Smooth muscle cell of the brain vasculature (primary cell): Measurements from ENCODE around the gene COMTD1.
A peak's percentile ranks its signal among the peaks of the same experiment; 100 is the strongest.

Experiments used
- DNase-seq: peaks from one replicate; pipeline ENCODE4 v3.0.0-alpha.2; 2012; ENCODE audit warnings: low read depth, low spot score

COMTD1 gene

GRCh38 chr10:75245354-75246250 lies 9.8 kb upstream of the COMTD1 start:
- no peak for DNase-seq

DNA sequence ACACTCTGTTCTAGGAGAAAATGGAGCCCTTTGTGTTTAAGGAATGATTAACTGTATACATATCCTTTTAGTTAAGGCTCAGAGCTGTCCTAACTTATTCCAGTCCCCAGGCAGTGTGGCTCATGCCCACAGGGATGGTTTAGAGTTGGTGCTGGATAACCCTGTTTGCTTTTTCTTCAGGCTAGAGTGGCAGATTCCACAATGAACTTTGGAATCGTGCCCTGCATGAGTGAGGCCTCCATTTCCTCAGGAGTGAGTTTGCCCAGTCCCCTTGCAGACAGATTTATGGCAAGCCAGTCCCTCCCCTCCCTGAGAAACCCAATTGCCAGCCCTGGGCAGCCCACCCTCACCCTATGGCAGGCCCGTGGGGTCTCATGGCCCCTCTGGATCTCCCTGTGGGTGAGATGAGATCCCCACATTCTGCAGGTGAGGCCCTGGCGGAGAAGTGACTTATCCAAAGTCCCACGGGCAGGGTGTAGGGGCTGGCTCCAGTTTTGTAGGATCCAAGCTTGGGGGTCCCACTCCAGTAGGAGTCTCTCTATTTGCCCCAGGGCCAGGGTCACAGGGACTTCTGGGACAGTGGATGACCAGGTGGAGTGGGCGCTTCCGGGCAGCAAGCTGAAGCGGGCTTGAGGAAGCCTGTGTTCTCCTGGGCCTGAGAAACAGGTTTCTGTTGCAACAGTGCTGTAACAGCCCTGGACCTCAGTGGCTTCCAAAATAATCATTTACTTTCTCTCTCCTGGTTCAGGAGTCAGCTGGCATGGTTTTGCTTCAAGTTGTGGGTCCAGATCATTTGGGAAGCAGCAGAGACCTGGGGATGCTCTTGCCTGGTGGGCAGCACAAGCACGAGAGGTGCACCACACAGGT lies 9.0 kb upstream of the COMTD1 start:
- no peak for DNase-seq

GRCh38 chr10:75243426-75243825 lies 7.7 kb upstream of the COMTD1 start:
- no peak for DNase-seq

- DNase-seq = no peak
Observed at GRCh38 chr10:75240329-75241076, 4.7 kb upstream of the COMTD1 start.

DNA sequence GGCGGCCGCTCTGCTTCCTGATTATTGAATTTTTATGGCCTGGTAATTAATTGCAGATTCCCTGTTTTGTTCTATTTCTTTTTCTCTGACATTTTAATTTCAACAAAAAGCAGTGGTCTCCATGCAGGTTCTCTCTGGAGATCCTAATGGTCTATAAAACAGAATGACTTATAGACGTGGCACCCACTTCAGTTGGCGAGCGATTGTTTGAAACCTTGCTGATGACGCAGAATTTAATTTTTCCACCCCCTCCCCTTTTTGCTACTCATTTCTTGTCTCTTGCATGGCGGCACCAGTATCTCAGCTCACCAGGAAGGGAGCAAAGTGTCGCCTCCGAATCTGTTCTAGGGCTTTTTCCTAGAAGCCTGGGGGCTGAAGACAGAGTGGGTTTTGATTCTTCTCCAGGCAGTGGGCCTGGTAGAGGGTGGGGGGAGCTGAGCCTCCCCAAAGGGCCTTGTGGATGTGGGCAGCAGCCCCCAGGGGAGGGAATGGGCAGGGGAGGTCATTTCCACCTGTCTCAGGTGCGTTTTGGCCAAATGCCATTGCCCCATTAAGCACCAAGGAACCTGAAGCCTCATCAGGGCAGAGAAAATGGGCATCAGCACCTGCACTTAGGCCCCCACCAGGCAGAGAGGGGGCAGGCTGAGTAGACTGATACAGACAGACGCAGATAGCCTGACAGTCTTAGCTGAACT lies 3.5 kb upstream of the COMTD1 start:
- DNase-seq = no peak

- DNase-seq = no peak
Observed at GRCh38 chr10:75238182-75239095, 2.7 kb upstream of the COMTD1 start.

- DNase-seq = no peak
Observed at GRCh38 chr10:75236178-75236825, 545 bp upstream of the COMTD1 start.

- no peak for DNase-seq
Observed at GRCh38 chr10:75234683-75235374, 928 bp downstream of the COMTD1 start.

- peak; percentile 68 for DNase-seq
Observed at GRCh38 chr10:75234017-75234682, 1.6 kb downstream of the COMTD1 start.

DNA sequence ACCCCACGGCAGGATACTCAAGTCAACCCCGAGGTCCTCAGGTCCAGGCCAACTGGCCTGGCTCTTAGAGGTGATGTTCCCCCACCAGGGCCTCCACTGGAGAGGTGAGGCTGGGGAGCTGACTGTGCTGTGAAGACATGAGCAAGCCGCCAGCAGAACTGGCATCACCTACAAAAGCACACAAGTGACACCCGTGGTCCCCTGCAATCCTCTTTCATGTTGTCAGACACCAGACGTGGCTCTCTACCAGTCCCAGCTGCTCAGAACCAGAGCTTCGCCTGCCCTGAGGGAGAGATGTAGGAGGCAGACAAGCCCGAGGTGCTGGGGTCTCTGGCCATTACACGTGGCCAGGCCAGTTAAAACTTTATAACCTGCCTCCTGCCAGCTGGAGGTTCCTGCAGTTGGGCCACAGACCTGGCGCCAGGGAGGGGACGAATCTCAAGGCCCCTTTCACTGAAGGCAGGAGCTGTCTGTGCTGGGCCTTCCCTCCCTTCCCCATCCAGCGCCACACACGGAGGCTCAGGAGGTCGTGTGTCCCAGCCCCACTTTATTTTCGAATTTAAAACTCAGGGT lies 2.2 kb downstream of the COMTD1 start:
- DNase-seq = no peak

GRCh38 chr10:75231672-75232581 lies 3.8 kb downstream of the COMTD1 start:
- no peak for DNase-seq

GRCh38 chr10:75230600-75231038 lies 5.1 kb downstream of the COMTD1 start:
- peak; percentile 62 for DNase-seq

DNA sequence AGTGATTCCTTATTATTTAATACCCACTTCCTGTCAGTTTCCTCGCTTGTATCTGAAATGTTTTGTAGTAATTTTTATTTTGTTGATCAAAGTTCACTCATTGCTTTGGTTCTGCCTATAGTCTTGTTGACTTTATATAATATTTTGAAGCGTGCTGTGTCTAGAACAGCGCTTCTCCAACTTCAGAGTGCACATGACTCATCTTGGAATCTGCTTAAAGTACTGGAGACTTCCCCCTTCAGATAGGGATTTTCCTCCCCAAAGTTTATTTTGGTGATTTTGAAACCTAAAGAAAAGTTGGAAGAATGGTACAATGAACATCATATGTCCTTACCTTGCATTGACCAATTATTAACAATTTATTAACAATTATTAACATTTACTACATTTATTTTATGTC lies 5.8 kb downstream of the COMTD1 start:
- DNase-seq = no peak

DNA sequence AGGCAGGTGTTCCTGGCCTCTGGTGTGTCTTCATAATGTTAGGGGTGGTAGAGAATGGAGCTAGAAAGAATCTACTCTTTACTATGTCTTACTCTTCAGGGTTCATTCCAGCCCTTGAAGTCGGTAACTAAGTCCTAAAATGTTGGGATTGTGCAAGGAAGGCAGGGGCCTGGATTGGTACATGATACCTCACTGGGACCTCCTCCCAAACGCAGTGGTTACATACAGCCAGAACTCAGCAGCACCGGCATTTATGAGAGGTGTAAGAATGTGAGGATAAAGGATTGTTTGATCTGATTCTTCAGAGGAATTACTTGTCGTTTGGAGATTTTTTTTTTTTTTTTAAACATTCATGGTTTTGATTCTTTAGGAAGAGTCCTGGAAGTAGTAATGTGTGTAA lies 6.9 kb downstream of the COMTD1 start:
- no peak for DNase-seq

- DNase-seq = no peak
Observed at GRCh38 chr10:75228278-75228677, 7.5 kb downstream of the COMTD1 start.

DNA sequence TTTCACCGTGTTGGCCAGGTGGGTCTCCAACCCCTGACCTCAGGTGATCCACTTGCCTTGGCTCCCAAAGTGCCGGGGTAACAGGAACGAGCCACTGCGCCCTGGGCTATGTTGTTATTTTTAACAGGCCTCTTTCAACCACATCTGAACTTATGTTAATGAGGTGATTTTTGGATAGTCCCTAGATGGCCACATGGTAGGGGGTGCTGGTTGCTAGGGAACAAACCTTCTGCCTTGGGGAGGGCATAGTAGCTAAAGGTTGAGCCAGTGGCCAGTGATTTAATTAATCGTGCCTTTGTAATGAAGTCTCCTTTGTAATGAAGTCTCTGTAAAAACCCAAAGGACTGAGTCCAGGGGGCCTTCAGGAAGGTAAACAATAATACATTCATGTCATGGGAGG lies 9.1 kb downstream of the COMTD1 start:
- no peak for DNase-seq

DNA sequence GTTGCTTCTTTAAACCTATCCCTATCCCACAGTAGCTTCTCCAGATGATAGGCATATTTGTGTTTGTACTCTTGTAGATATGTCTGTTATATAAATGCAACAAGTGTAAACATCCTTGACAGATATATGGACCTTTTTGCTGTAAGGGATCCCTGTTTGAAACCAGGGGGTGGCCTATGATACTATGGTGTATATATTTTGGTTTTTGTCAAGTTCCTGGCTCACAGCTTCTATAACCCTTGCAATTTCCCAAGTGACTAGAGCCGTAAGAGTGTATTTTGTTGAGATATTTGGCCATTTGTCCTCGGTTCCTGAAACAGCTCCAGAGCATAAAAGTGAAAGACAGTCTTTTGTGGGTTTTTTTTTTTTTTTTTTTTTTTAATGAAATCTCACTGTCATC lies 9.7 kb downstream of the COMTD1 start:
- no peak for DNase-seq
